GM20431 (cell line): Measurements from ENCODE around the gene FAM135A.

Experiments used
- in situ Hi-C: fragments of 300-500 bp; cut with MseI, MboI; formaldehyde crosslinking; loops from one replicate; pipeline ENCODE4 v1.15.0; 2020; ENCODE audit warnings: low sequenced_read_pairs; ENCODE audit not compliant: unreplicated experiment

Gene FAM135A

GRCh38 chr6:70413114-70413991, at the start of gene FAM135A:
Gene FAM135A (plus strand): TSS chr6:70413508. CDS start chr6:70428343, 14,835 bp downstream.
- in situ Hi-C loops = no loop called here

- in situ Hi-C loops = loop anchor here (10.0 kb wide), 1 partner anchor 49 kb away; no protein-coding TSS in a partner anchor
Measured at GRCh38 chr6:70363741-70364493, 49.4 kb upstream of the FAM135A start.

GRCh38 chr6:70369332-70369950, 43.9 kb upstream of the FAM135A start:
- in situ Hi-C loops = loop anchor here (10.0 kb wide), 1 partner anchor 55 kb away; no protein-coding TSS in a partner anchor

- in situ Hi-C loops = no loop called here
Measured at GRCh38 chr6:70370496-70370895, 42.8 kb upstream of the FAM135A start.

- in situ Hi-C loops = no loop called here
Measured at GRCh38 chr6:70371454-70372105, 41.7 kb upstream of the FAM135A start.

GRCh38 chr6:70375166-70375565, 38.1 kb upstream of the FAM135A start:
- in situ Hi-C loops = no loop called here

- in situ Hi-C loops = no loop called here
Measured at GRCh38 chr6:70375882-70376281, 37.4 kb upstream of the FAM135A start.

GRCh38 chr6:70376628-70377027, 36.7 kb upstream of the FAM135A start:
- in situ Hi-C loops = no loop called here

- in situ Hi-C loops = no loop called here
Measured at GRCh38 chr6:70377372-70377771, 35.9 kb upstream of the FAM135A start.

- in situ Hi-C loops = no loop called here
Measured at GRCh38 chr6:70379473-70380013, 33.8 kb upstream of the FAM135A start.

- in situ Hi-C loops = no loop called here
Measured at GRCh38 chr6:70380252-70380651, 33.1 kb upstream of the FAM135A start.

- in situ Hi-C loops = no loop called here
Measured at GRCh38 chr6:70380771-70381416, 32.4 kb upstream of the FAM135A start.

GRCh38 chr6:70381417-70381782, 31.9 kb upstream of the FAM135A start:
- in situ Hi-C loops = no loop called here

- in situ Hi-C loops = no loop called here
Measured at GRCh38 chr6:70385901-70386300, 27.4 kb upstream of the FAM135A start.

- in situ Hi-C loops = no loop called here
Measured at GRCh38 chr6:70388814-70389213, 24.5 kb upstream of the FAM135A start.

GRCh38 chr6:70389261-70389660, 24.0 kb upstream of the FAM135A start:
- in situ Hi-C loops = no loop called here

- in situ Hi-C loops = no loop called here
Measured at GRCh38 chr6:70390067-70390466, 23.2 kb upstream of the FAM135A start.

- in situ Hi-C loops = no loop called here
Measured at GRCh38 chr6:70391492-70391891, 21.8 kb upstream of the FAM135A start.

GRCh38 chr6:70394518-70395300, 18.6 kb upstream of the FAM135A start:
- in situ Hi-C loops = no loop called here
